HL-60 (cell line): Measurements from ENCODE around the gene SMAD2.
A peak's percentile ranks its signal among the peaks of the same experiment; 100 is the strongest.
"Not testable (repeated sequence)": the region's sequence is repeated elsewhere in the genome, so short reads cannot be mapped to it uniquely, and the experiment has no call there.

ENCODE experiments used
- DNase-seq, 2 experiments: peaks; one replicate each; pipeline ENCODE4 v3.0.0-alpha.2; 2010 to 2020; ENCODE audit warnings: low read depth in 1 of 2, low spot score in 1 of 2
- H3K27ac ChIP-seq: fragments of 250-450 bp; sonication (Bioruptor Pico); replicated peaks from 2 replicates; pipeline ENCODE4 v1.5.1; 2020; ENCODE audit warnings: mild to moderate bottlenecking, moderate library complexity
- H3K27me3 ChIP-seq: fragments of 250-450 bp; sonication (Bioruptor Pico); 2 replicates; pipeline ENCODE4 v1.5.1; 2021; ENCODE audit warnings: mild to moderate bottlenecking, moderate library complexity; ENCODE audit not compliant: insufficient read depth, poor library complexity, severe bottlenecking
- H3K4me3 ChIP-seq: replicated peaks from 2 replicates; pipeline ENCODE4 v1.5.1; 2011; ENCODE audit warnings: mild to moderate bottlenecking, control low read depth, low read length; ENCODE audit not compliant: insufficient read depth
- GABPA ChIP-seq: IDR thresholded peaks from 2 replicates; pipeline ENCODE4 v1.6.1; 2012; ENCODE audit warnings: low read depth
- POLR2AphosphoS5 ChIP-seq: IDR thresholded peaks from 2 replicates; pipeline ENCODE4 v1.6.1; 2012; ENCODE audit warnings: low read depth
- SPI1 ChIP-seq: IDR thresholded peaks from 2 replicates; pipeline ENCODE4 v1.6.1; 2012; ENCODE audit warnings: low read depth, mild to moderate bottlenecking, borderline replicate concordance
- TF ChIP-seq, protein P1 (sequence below): IDR thresholded peaks from 2 replicates; pipeline ENCODE4 v1.6.1; 2012; ENCODE audit warnings: low read depth; ENCODE audit not compliant: insufficient replicate concordance
- TF ChIP-seq, protein P2 (sequence below): IDR thresholded peaks from one replicate; pipeline ENCODE4 v1.5.1; 2011; ENCODE audit warnings: low read length, control low read depth, inconsistent platforms; ENCODE audit not compliant: insufficient read depth

Gene SMAD2

DNA sequence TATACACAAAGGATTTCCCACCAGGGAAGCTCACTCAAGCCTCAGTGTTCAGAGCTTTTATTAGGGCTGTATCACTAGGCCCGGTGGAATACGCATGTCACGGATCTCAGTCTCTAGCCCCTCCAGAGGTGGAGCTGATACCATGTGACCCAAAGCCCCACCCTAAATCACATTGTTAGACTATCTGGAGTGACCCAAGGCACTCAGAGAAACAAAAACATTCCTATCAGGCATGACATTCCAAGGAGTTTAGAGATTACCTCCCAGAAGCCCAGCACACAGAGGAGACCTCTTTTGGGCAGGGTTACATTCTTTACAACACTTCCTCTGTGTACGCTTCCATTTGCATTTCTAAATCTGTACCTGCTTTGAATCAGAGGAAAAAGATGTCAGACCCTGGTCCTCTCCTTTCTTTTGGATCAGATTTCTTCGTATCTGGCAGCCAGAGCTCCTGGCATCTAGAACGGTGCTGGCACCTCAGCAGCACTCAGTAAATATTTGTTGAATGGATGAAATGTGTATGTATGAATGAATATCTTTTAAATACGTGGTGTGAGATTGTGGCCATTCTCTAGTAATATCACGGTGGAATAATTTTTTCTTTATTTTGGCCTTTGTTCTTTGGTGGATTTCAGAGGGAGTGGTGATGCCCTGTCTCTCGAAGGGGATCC, 37.7 kb upstream of the SMAD2 start:
- TF ChIP-seq, protein P1, sequence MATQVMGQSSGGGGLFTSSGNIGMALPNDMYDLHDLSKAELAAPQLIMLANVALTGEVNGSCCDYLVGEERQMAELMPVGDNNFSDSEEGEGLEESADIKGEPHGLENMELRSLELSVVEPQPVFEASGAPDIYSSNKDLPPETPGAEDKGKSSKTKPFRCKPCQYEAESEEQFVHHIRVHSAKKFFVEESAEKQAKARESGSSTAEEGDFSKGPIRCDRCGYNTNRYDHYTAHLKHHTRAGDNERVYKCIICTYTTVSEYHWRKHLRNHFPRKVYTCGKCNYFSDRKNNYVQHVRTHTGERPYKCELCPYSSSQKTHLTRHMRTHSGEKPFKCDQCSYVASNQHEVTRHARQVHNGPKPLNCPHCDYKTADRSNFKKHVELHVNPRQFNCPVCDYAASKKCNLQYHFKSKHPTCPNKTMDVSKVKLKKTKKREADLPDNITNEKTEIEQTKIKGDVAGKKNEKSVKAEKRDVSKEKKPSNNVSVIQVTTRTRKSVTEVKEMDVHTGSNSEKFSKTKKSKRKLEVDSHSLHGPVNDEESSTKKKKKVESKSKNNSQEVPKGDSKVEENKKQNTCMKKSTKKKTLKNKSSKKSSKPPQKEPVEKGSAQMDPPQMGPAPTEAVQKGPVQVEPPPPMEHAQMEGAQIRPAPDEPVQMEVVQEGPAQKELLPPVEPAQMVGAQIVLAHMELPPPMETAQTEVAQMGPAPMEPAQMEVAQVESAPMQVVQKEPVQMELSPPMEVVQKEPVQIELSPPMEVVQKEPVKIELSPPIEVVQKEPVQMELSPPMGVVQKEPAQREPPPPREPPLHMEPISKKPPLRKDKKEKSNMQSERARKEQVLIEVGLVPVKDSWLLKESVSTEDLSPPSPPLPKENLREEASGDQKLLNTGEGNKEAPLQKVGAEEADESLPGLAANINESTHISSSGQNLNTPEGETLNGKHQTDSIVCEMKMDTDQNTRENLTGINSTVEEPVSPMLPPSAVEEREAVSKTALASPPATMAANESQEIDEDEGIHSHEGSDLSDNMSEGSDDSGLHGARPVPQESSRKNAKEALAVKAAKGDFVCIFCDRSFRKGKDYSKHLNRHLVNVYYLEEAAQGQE = no peak
- TF ChIP-seq POLR2AphosphoS5 = no peak
- TF ChIP-seq GABPA = no peak
- TF ChIP-seq, protein P2, sequence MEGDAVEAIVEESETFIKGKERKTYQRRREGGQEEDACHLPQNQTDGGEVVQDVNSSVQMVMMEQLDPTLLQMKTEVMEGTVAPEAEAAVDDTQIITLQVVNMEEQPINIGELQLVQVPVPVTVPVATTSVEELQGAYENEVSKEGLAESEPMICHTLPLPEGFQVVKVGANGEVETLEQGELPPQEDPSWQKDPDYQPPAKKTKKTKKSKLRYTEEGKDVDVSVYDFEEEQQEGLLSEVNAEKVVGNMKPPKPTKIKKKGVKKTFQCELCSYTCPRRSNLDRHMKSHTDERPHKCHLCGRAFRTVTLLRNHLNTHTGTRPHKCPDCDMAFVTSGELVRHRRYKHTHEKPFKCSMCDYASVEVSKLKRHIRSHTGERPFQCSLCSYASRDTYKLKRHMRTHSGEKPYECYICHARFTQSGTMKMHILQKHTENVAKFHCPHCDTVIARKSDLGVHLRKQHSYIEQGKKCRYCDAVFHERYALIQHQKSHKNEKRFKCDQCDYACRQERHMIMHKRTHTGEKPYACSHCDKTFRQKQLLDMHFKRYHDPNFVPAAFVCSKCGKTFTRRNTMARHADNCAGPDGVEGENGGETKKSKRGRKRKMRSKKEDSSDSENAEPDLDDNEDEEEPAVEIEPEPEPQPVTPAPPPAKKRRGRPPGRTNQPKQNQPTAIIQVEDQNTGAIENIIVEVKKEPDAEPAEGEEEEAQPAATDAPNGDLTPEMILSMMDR = no peak
- no peak for TF ChIP-seq SPI1
- H3K4me3 ChIP-seq = no peak overlapping the region
- no peak overlapping the region for H3K27ac ChIP-seq
- no peak for DNase-seq
- no peaks in the 10 kb centered on the region for H3K27me3 ChIP-seq

DNA sequence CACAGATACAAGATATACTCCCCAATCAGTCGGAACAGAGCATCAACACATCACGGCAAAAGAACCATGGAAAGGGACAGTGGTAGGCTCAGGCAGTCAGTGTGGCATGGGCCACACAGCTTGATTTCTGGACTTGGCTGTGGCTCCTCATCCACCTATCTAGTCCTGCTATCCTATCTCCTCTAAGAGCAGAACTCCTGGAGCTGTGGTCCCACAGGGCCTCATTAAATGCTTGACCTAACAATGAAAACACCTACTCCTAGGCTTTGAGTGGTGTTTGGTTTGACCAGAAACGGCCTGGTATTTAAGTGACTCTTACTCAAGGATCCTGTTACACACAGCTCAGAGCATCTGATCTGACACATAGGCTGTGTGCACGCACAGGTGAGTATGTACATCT, 33.6 kb upstream of the SMAD2 start:
- no peak overlapping the region for H3K4me3 ChIP-seq
- DNase-seq = no peak
- TF ChIP-seq, protein P1 = no peak
- TF ChIP-seq GABPA (no peak), POLR2AphosphoS5 (no peak), SPI1 (no peak)
- TF ChIP-seq, protein P2 = no peak

DNA sequence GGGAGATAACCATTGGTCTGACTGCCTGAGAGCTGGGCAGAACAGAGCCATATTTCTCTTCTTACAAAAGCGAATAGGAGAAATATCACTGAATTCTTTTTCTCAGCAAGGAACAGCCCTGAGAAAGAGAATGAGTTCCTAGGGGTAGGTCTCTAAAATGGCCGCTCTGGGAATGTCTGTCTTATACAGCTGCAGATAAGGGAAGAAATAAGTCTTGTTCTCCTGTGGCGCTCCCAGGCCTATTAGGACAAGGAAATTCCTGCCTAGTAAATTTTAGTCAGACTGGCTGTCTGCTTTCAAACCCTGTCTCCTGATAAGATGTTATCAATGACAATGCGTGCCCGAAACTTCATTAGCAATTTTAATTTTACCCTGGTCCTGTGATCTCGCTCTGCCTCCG, 30.5 kb upstream of the SMAD2 start:
- not testable (repeated sequence) for H3K27me3 ChIP-seq, H3K27ac ChIP-seq, H3K4me3 ChIP-seq, DNase-seq

More for the DNA sequence above, 33.6 kb upstream of the SMAD2 start:
- H3K27ac ChIP-seq = no peak overlapping the region
- no peaks in the 10 kb centered on the region for H3K27me3 ChIP-seq

DNA sequence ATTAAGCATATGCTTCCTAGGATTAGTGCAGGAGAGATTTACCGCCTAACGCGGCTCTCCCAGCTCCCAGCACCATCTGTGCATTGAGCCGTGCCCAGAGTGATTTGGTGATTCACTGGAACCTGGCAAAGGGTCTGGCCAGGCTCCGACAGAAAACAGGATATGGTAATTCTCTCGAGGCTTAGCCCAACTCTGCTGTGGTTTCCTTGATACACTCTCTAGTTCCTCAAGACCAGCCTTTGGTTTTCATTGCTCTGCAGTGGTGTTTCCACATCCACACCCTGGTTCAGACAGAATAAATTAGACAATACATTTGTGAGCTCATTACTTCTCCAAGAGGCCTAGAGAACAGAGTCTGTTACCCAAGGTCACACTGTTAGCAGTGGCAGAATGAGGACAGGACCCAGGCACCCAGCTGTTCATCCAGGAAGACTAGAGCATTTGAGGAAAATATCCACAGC, 23.0 kb upstream of the SMAD2 start:
- DNase-seq = peak; percentile 81 to 98
- Histone ChIP-seq H3K27me3 (no peaks in the 10 kb centered on the region), H3K4me3 (no peak overlapping the region), H3K27ac (peak overlapping the region; percentile 64)
- TF ChIP-seq POLR2AphosphoS5 (peak; percentile 75), SPI1 (peak; percentile 75; the same call in 1 of the 2 replicates), GABPA (no peak)
- TF ChIP-seq, protein P2 = no peak
- TF ChIP-seq, protein P1 = peak; percentile 27
